ENCODE results near the gene ASTN2. TPM values are rescaled to one million over a fixed set of nuclear protein-coding genes. Genes with fewer than 3 reads are reported as not detected.

Gene ASTN2
- total RNA-seq, 1 donor from 2014 or later, result 10.0 TPM

DNA sequence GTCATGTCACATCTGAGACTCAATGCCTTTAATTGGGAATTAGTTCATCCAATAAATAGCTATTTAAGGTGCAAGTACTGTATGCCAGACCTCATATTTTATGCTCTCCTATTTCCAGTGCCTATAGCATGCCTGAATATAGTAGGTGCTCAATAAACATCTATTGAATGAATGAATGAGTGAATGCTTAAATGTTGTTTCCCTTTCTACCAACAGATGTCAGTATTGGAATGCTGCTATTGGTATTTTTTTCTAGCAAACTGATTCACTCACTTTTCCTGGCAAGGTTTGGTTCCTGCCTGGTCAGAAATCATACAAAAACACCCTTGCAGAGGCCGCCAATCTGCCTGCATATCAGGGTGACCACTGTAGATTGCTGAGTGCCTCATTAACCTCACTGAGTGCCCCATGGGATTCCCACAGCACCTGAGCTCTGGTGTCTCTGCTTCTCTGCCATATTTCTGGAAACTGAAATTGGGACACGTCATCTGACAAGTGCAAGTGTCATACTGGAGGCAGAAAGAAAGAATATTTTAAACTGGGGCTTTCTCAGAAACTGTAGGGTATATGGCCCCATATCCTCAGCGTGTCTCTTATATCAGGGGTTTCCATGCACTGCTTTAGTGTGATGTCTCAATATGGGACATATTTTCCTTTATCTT is 368.1 kb downstream of the ASTN2 start:
- Mint-ChIP-seq H3K27ac (ENCODE audit: unreplicated experiment) (no peak overlapping the region), H3K4me3 (ENCODE audit: unreplicated experiment) (no peak overlapping the region), H3K4me1 (ENCODE audit: unreplicated experiment) (peaks cover 9% of the 10 kb centered on the region), H3K9me3 (ENCODE audit: unreplicated experiment) (no peaks in the 10 kb centered on the region), H3K27me3 (ENCODE audit: unreplicated experiment) (no peaks in the 10 kb centered on the region), H3K36me3 (ENCODE audit: low read depth, unreplicated experiment) (no peaks in the 10 kb centered on the region)
- TF ChIP-seq, protein P1, sequence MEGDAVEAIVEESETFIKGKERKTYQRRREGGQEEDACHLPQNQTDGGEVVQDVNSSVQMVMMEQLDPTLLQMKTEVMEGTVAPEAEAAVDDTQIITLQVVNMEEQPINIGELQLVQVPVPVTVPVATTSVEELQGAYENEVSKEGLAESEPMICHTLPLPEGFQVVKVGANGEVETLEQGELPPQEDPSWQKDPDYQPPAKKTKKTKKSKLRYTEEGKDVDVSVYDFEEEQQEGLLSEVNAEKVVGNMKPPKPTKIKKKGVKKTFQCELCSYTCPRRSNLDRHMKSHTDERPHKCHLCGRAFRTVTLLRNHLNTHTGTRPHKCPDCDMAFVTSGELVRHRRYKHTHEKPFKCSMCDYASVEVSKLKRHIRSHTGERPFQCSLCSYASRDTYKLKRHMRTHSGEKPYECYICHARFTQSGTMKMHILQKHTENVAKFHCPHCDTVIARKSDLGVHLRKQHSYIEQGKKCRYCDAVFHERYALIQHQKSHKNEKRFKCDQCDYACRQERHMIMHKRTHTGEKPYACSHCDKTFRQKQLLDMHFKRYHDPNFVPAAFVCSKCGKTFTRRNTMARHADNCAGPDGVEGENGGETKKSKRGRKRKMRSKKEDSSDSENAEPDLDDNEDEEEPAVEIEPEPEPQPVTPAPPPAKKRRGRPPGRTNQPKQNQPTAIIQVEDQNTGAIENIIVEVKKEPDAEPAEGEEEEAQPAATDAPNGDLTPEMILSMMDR (IDR thresholded peaks at IDR 0.05; ENCODE audit: unreplicated experiment), result peak; percentile 19
- no peak for DNase-seq (ENCODE audit: low spot score)

DNA sequence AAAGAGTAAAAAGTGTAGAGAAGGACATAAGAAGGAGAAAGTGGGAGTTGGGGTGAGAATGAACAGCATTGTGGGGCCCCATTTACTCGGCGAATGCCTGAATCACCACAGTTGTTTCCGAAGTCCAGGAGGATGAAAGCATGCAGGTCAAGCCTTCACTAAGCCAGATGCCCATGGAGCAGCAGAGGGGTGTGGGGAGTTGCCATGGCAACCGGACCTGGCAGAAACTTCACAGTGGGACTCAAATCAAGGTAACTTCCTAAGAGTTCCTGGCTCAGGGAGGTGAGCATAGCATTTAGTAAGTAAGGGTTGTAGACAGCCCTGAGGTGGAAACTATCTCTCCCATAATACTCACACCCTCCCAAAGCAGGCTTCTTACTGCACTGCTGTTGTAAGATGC is 370.6 kb downstream of the ASTN2 start:
- TF ChIP-seq, protein P1 (IDR thresholded peaks at IDR 0.05; ENCODE audit: unreplicated experiment), result no peak
- Mint-ChIP-seq H3K4me1 (ENCODE audit: unreplicated experiment) (no peaks in the 10 kb centered on the region), H3K27ac (ENCODE audit: unreplicated experiment) (no peak overlapping the region), H3K36me3 (ENCODE audit: low read depth, unreplicated experiment) (no peaks in the 10 kb centered on the region), H3K27me3 (ENCODE audit: unreplicated experiment) (no peaks in the 10 kb centered on the region), H3K4me3 (ENCODE audit: unreplicated experiment) (no peak overlapping the region), H3K9me3 (ENCODE audit: unreplicated experiment) (no peaks in the 10 kb centered on the region)
- peak; percentile 3 for DNase-seq (ENCODE audit: low spot score)

DNA sequence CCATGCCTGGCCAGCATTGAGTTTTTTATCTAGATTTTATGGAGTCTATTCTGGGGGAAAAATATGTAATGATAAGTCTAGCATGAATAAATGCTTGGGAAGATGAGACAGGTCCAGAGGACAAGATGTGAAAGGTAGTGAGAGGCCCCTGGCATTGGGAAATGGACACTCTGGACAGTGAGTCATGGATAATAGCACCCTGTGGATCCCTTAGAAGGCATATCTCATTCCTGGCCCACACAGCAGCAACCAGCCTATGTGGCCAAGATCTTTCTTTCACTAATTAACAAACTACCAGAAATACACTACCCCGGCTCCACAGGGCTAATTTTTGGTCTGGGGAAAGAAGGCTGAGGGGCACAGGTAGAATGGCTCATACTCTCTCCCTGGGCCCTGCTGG is 371.7 kb downstream of the ASTN2 start:
- no peak for DNase-seq (ENCODE audit: low spot score)
- TF ChIP-seq, protein P1 (IDR thresholded peaks at IDR 0.05; ENCODE audit: unreplicated experiment), result no peak
- Mint-ChIP-seq H3K9me3 (ENCODE audit: unreplicated experiment) (no peaks in the 10 kb centered on the region), H3K4me3 (ENCODE audit: unreplicated experiment) (no peak overlapping the region), H3K27me3 (ENCODE audit: unreplicated experiment) (peaks cover 2% of the 10 kb centered on the region), H3K4me1 (ENCODE audit: unreplicated experiment) (no peaks in the 10 kb centered on the region), H3K27ac (ENCODE audit: unreplicated experiment) (no peak overlapping the region), H3K36me3 (ENCODE audit: low read depth, unreplicated experiment) (no peaks in the 10 kb centered on the region)

DNA sequence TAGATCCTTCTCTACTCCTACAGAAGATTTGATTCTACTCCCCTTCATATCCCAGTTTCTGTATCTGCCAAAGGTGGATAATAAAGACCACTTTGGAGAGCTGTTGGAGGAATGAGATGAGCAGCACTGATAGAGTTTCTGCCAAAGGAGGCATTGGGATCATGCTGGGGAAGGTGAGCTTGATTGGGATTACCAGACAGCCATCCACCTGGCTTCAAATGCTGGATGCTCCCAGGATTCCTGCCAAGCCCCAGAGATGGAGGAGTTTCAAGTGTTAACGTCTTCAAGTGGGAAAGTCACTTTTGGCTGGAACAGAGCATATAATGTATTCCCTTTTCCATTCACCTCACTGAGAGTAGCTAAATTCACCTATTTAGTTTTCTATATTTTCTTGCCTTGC is 379.3 kb downstream of the ASTN2 start:
- no peak overlapping the region for H3K27ac Mint-ChIP-seq (ENCODE audit: unreplicated experiment)
- H3K9me3 Mint-ChIP-seq (ENCODE audit: unreplicated experiment), result no peaks in the 10 kb centered on the region
- H3K36me3 Mint-ChIP-seq (ENCODE audit: low read depth, unreplicated experiment), result no peaks in the 10 kb centered on the region
- TF ChIP-seq, protein P1 (IDR thresholded peaks at IDR 0.05; ENCODE audit: unreplicated experiment), result no peak
- H3K4me3 Mint-ChIP-seq (ENCODE audit: unreplicated experiment), result no peak overlapping the region
- peaks cover 2% of the 10 kb centered on the region for H3K27me3 Mint-ChIP-seq (ENCODE audit: unreplicated experiment)
- no peaks in the 10 kb centered on the region for H3K4me1 Mint-ChIP-seq (ENCODE audit: unreplicated experiment)
- DNase-seq (ENCODE audit: low spot score), result no peak

DNA sequence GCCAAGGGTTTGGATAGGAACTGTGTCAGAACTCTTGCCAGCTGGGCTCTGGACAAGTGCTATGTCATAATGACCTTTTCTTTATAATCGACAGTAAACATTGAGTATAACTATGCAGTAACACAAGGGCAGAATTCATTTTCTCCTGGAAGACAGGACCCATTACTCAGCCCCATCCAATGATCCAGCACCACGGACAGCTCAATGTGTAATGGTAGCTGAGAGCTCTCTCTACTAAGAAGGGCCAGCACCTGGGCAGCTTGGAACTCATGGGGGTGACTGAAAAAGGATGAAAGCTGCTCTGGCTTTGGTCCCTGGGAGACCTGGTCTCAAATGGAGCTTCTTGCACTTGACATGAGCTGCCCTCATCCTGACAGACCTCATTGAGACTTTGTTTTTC is 380.0 kb downstream of the ASTN2 start:
- Mint-ChIP-seq H3K36me3 (ENCODE audit: low read depth, unreplicated experiment) (no peaks in the 10 kb centered on the region), H3K27me3 (ENCODE audit: unreplicated experiment) (peaks cover 2% of the 10 kb centered on the region), H3K4me1 (ENCODE audit: unreplicated experiment) (no peaks in the 10 kb centered on the region), H3K27ac (ENCODE audit: unreplicated experiment) (no peak overlapping the region), H3K9me3 (ENCODE audit: unreplicated experiment) (no peaks in the 10 kb centered on the region), H3K4me3 (ENCODE audit: unreplicated experiment) (no peak overlapping the region)
- DNase-seq (ENCODE audit: low spot score), result peak; percentile 62
- TF ChIP-seq, protein P1 (IDR thresholded peaks at IDR 0.05; ENCODE audit: unreplicated experiment), result no peak
